ENCODE measurements around the gene RPS18.
"Not testable (repeated sequence)": the region's sequence is repeated elsewhere in the genome, so short reads cannot be mapped to it uniquely, and the experiment has no call there.

RPS18 gene

GRCh38 chr6:33271468-33272274 lies at the start of gene RPS18, which contains the start of gene VPS52:
RPS18 (plus strand) TSS chr6:33272075; CDS start chr6:33272120, 45 bp downstream.
VPS52 (minus strand) TSS chr6:33271876; CDS start chr6:33271675, 201 bp downstream.
- DNase-seq (ENCODE audit: low spot score), result peak; percentile 96

DNA sequence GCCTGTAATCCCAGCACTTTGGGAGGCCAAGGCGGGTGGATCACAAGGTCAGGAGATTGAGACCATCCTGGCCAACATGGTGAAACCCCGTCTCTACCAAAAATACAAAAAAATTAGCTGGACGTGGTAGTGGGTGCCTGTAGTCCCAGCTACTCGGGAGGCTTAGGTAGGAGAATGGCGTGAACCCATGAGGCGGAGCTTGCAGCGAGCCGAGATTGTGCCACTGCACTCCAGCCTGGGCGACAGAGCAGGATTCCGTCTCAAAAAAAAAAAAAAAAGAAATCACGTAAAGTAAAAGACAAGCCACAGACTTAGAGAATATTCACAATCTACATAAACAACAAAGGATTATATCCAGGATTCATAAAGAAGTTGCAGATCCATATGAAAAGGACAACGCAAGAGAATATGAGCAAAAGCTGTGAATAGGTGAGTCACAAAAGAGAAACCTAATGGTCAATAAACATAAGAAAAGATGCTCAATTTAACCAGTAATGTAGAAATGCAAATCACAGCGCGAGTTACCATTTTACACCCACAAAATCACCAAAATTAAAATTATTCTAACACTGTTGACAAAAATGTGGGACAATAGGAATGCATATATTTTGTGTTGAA lies 45.3 kb upstream of the RPS18 start:
- not testable (repeated sequence) for DNase-seq (ENCODE audit: low spot score)

DNA sequence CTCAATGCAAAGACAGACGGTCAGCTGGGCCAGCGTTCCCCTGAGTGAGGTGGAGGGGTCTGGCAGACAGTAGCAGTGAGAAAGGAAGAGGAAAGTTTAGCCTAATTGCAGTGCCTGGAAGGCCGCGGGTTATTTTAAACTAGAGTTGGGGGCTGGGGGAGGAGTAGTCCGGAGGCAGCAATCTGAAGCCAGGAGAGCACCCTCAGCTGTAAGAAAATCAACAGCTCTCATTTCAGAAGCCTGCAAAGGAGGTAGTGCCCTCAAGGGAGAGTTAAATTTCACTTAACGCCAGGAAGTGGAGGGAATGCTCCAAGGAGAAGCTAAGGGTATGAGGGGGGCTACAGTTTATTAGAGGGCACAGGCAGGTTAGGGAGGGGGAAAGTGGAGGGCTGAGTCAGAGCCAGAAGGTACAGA lies 36.6 kb upstream of the RPS18 start:
- DNase-seq (ENCODE audit: low spot score), result no peak

- no peak for DNase-seq (ENCODE audit: low spot score)
Observed at GRCh38 chr6:33236328-33236727, 35.5 kb upstream of the RPS18 start.

- no peak for DNase-seq (ENCODE audit: low spot score)
Observed at GRCh38 chr6:33236852-33237251, 35.0 kb upstream of the RPS18 start.

- DNase-seq (ENCODE audit: low spot score), result no peak
Observed at GRCh38 chr6:33237741-33238140, 34.1 kb upstream of the RPS18 start.

DNA sequence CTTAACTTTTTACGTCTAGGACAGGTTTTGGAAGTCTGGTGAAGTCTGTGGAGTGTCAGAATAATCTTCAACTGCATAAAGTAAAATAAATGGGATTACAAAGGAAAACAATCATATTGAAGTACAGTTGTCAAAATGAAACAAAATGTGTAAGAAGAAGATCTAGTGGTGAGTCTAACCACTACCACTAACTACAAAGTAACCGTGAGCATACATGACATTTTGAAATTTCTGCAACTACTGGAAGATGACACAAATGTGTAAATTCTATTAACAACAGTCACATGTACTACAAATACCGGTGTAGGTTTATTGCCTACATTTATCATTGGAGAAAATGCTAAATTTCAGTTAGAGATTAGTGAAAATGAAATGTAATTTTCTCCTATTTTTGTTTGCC lies 29.9 kb upstream of the RPS18 start:
- no peak for DNase-seq (ENCODE audit: low spot score)

DNA sequence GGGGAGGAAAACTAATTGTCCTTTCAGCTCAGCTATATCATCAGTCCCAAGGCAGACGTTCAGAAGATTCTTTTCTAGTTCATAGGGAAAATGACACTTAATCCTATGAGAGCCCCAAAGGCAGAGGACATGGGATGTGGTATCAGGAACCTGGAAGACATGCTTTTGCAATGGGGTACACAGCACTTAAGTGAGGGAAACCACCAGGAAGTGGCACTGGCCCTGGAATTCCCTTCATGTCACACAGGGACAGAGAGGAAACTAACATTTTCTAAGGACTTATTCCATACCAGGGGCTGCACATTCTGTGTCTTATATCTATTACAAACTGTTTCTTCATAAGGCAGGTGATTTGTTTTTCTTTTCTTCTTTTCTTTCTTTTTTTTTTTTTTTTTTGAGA lies 28.4 kb upstream of the RPS18 start:
- DNase-seq (ENCODE audit: low spot score), result no peak

- DNase-seq (ENCODE audit: low spot score), result peak; percentile 74
Observed at GRCh38 chr6:33247977-33248642, 23.8 kb upstream of the RPS18 start.

- no peak for DNase-seq (ENCODE audit: low spot score)
Observed at GRCh38 chr6:33248643-33248931, 23.3 kb upstream of the RPS18 start.

- peak; percentile 95 for DNase-seq (ENCODE audit: low spot score)
Observed at GRCh38 chr6:33248932-33249731, 22.7 kb upstream of the RPS18 start.

GRCh38 chr6:33249732-33250630 lies 21.9 kb upstream of the RPS18 start:
- peak; percentile 70 for DNase-seq (ENCODE audit: low spot score)

- DNase-seq (ENCODE audit: low spot score), result no peak
Observed at GRCh38 chr6:33250731-33251130, 21.1 kb upstream of the RPS18 start.

- DNase-seq (ENCODE audit: low spot score), result no peak
Observed at GRCh38 chr6:33251395-33252012, 20.4 kb upstream of the RPS18 start.

- DNase-seq (ENCODE audit: low spot score), result peak; percentile 44
Observed at GRCh38 chr6:33252759-33253158, 19.1 kb upstream of the RPS18 start.

DNA sequence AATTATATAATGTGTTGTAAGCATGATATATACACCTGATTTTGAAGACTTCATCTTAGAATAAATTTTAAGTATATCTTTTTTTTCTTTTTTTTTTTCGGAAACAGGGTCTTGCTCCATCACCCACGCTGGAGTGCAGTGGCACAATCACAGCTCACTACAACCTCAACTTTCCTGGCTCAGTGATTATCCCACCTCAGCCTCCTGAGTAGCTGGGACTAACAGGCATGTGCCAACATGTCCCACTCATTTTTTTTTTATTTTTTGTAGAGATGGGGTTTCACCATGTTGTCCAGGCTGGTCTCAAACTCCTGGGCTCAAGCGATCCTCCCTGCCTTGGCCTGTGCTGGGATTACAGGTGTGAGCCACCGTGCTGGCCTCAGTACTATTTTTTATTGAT lies 17.3 kb upstream of the RPS18 start:
- no peak for DNase-seq (ENCODE audit: low spot score)

DNA sequence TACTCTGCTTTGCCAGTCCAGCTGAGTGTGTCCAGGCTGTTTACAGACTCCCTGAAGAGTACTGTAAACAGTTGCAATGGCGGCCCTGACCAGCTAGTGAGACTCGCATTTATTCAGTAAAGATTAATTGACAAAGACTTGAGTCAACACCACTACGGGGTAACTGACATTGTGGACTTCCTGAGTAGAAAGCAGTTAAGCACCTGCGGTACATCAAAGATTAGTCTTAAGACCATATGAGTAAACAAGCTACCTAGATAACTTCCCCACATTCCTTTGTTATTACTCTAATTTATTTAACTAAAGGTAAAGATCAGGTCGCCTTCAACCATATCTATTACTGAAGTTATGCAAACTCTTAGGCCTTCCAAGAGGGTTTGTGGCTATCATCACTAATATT lies 12.8 kb upstream of the RPS18 start:
- no peak for DNase-seq (ENCODE audit: low spot score)

- DNase-seq (ENCODE audit: low spot score), result not testable (repeated sequence)
Observed at GRCh38 chr6:33262490-33262889, 9.4 kb upstream of the RPS18 start.

GRCh38 chr6:33264015-33264414 lies 7.9 kb upstream of the RPS18 start:
- no peak for DNase-seq (ENCODE audit: low spot score)

DNA sequence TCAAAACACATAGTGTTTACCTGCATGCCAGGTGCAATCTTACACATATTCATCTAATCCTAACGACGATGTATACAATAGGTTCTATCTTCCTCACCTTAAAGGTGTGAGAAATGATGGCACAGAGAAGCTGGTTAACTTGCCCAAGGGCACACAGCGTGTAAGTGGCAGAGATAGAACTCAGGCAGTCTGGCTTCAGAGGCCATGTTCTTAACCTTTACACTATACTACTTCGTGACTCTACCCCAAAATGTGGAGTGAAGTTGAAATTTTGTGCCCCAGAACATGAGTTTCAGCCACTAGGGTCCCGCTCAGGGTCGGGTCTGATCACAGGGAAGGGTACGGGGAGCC lies 783 bp upstream of the RPS18 start:
- no peak for DNase-seq (ENCODE audit: low spot score)

Data from AG08395 (cell line).